Activated naive CD4-positive, alpha-beta T cell treated with anti-CD3 and anti-CD28 coated beads for 36 hours (primary cell): ENCODE data around the gene HOXD4. TPM values are rescaled to one million over a fixed set of nuclear protein-coding genes. Genes with fewer than 3 reads are reported as not detected.
A peak's percentile ranks its signal among the peaks of the same experiment; 100 is the strongest.

Experiments
- CTCF ChIA-PET: fragments of 350-600 bp; sonication (Branson Sonifier 250); formaldehyde crosslinking; loops from one replicate; lab custom pipeline; 2021; ENCODE audit warnings: antibody characterized with exemption; lab: Charles Lee
- DNase-seq: peaks from one replicate; pipeline ENCODE4 v3.0.0-alpha.2; 2020
- H3K27ac Mint-ChIP-seq: one replicate; pipeline ENCODE4 v1.8.0; 2021; ENCODE audit warnings: mild to moderate bottlenecking, mixed read lengths
- H3K27me3 Mint-ChIP-seq: one replicate; pipeline ENCODE4 v1.8.0; 2021; ENCODE audit warnings: low read depth, mixed read lengths
- H3K36me3 Mint-ChIP-seq: one replicate; pipeline ENCODE4 v1.8.0; 2021; ENCODE audit warnings: low read depth, mixed read lengths
- H3K4me1 Mint-ChIP-seq: one replicate; pipeline ENCODE4 v1.8.0; 2021; ENCODE audit warnings: low read depth, mixed read lengths
- H3K4me3 Mint-ChIP-seq: one replicate; pipeline ENCODE4 v1.8.0; 2021; ENCODE audit warnings: mild to moderate bottlenecking, moderate library complexity, mixed read lengths
- H3K9me3 Mint-ChIP-seq: one replicate; pipeline ENCODE4 v1.8.0; 2021; ENCODE audit warnings: mixed read lengths
- intact Hi-C: fragments of 100-400 bp; cut with micrococcal nuclease; formaldehyde crosslinking; loops from one replicate; pipeline ENCODE4 v1.15.1; 2023
- total RNA-seq, 2 experiments: library from RNA; stranded (reverse); gene quantifications; one replicate each; pipeline ENCODE4 v1.2.3, GENCODE V29; 2021

The HOXD4 gene
- total RNA-seq, 2 experiments from 2014 or later: not detected

DNA sequence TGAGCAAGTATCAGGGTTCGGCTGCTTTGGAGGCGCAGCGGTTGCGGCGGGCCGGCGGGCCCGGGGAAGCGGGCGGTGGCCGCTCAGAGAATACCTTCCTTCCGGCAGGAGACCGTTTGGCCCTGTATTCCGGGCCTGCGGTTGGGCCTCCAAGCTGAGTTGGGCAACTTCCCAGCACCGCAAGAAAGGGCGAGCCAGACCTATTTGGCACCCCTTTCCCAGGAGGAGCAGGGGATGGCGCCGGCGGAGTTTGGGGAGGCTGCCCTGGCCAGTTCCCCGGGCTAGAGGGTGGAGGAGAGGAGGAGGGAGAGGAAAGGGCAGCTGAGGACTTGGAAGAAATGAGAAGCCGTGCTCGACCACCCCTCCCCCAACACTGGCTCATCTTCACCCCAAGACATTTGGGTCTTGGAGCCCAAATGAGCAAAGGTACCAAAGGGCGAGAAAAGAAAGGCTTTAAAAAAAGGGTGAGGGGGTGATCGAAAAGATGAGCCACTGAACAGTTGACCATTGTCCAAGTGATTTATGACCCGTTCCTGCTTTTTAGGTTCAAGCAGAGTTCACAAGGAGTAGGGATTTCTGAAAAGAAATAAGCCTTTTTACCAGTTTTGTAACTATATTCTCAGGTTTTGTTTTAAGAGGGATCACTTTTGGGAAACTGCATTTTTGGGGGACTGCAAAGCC lies 14.2 kb downstream of the HOXD4 start:
- H3K27ac Mint-ChIP-seq: no peak overlapping the region
- intact Hi-C loops: loop anchor here (2.0 kb wide), 1 partner anchor 83 kb away; the partner anchor contains the start of gene EVX2
- CTCF ChIA-PET: interaction anchor here (1.2 kb wide), 1 partner anchor 55 kb away, joined by 3 read pairs; no protein-coding TSS in a partner anchor

DNA sequence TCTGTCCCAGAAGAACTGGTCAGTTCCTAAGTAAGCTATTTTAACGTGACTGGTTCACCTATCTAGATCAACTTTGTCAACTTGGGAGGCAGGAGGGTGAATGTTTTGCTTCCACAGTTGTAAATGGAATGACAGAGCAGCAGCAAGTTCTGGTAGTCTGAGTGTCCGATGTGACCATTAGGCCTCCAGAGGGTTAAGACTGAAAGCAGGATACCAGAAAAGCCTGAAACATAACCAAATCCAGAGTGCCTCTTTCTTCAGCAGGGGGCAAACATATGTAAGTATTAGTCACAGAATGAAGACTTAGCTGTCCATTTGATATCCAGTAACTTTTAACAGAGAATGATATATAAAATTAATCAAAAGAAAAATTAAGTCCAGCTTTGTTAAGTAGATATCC lies 14.9 kb downstream of the HOXD4 start:
- no peak overlapping the region for H3K4me3 Mint-ChIP-seq
- CTCF ChIA-PET: no interaction called here
- no peak overlapping the region for H3K27ac Mint-ChIP-seq
- peaks cover 73% of the 10 kb centered on the region for H3K27me3 Mint-ChIP-seq
- peaks cover 8% of the 10 kb centered on the region for H3K4me1 Mint-ChIP-seq
- H3K36me3 Mint-ChIP-seq: peaks cover 1% of the 10 kb centered on the region
- H3K9me3 Mint-ChIP-seq: no peaks in the 10 kb centered on the region
- no peak for DNase-seq
- intact Hi-C loops: no loop called here

More for the DNA sequence above, 14.2 kb downstream of the HOXD4 start:
- Mint-ChIP-seq H3K4me1 (peaks cover 10% of the 10 kb centered on the region), H3K27me3 (peaks cover 75% of the 10 kb centered on the region), H3K36me3 (peaks cover 1% of the 10 kb centered on the region), H3K4me3 (no peak overlapping the region), H3K9me3 (no peaks in the 10 kb centered on the region)
- no peak for DNase-seq

DNA sequence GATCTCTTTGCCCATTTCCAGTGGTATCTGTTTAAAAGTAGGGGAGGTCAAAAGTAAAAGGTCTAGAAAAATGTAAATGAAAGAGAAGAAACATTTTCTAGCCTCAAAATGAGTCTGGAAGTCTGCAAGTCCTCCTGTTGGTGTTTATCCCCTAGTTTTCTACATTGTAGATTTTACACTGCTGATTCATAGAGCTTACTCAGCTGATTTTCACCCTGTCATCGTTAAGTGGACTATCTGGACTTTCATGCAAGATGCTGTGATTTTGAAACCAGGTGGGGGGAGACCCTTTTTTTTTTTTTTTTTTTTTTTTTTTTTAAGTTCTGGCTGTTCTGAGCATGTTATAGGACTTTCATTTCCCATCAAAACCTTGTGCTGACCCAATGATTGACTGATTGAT lies 16.0 kb downstream of the HOXD4 start:
- CTCF ChIA-PET: no interaction called here
- H3K36me3 Mint-ChIP-seq: peaks cover 2% of the 10 kb centered on the region
- intact Hi-C loops: no loop called here
- peaks cover 11% of the 10 kb centered on the region for H3K4me1 Mint-ChIP-seq
- H3K9me3 Mint-ChIP-seq: no peaks in the 10 kb centered on the region
- peaks cover 72% of the 10 kb centered on the region for H3K27me3 Mint-ChIP-seq
- no peak overlapping the region for H3K27ac Mint-ChIP-seq
- no peak for DNase-seq
- H3K4me3 Mint-ChIP-seq: no peak overlapping the region

DNA sequence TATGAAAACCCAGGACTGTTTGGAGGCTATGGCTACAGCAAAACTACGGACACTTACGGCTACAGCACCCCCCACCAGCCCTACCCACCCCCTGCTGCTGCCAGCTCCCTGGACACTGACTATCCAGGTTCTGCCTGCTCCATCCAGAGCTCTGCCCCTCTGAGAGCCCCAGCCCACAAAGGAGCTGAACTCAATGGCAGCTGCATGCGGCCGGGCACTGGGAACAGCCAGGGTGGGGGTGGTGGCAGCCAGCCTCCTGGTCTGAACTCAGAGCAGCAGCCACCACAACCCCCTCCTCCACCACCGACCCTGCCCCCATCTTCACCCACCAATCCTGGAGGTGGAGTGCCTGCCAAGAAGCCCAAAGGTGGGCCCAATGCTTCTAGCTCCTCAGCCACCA lies 17.8 kb downstream of the HOXD4 start:
- no peak for DNase-seq
- H3K27ac Mint-ChIP-seq: no peak overlapping the region
- no peaks in the 10 kb centered on the region for H3K9me3 Mint-ChIP-seq
- peaks cover 71% of the 10 kb centered on the region for H3K27me3 Mint-ChIP-seq
- peaks cover 19% of the 10 kb centered on the region for H3K4me1 Mint-ChIP-seq
- no peak overlapping the region for H3K4me3 Mint-ChIP-seq
- H3K36me3 Mint-ChIP-seq: peaks cover 2% of the 10 kb centered on the region
- CTCF ChIA-PET: interaction anchor here (1.0 kb wide), 1 partner anchor 43 kb away, joined by 3 read pairs; no protein-coding TSS in a partner anchor
- intact Hi-C loops: no loop called here

DNA sequence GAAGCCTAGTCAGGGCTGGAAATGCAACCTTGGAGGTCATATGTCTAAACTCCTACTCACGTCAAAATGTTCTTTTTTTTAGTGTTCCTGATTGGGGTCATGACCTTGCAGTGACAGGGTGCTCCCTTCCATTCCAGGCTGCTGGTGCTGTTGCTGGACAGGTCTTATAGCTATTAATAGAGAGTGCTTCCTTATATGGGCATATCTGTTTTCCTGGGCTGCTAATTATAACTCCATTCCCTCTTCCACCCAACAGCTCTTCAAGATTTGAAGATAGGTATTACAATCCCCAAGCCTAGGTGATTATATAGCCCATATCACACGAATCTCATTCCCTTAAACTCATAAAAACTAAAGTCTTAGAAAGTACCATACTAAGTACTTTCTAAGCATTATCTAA lies 18.4 kb downstream of the HOXD4 start:
- Mint-ChIP-seq H3K9me3 (no peaks in the 10 kb centered on the region), H3K27ac (no peak overlapping the region), H3K36me3 (peaks cover 1% of the 10 kb centered on the region), H3K4me3 (no peak overlapping the region), H3K27me3 (peaks cover 70% of the 10 kb centered on the region), H3K4me1 (peaks cover 21% of the 10 kb centered on the region)
- no peak for DNase-seq
- CTCF ChIA-PET: no interaction called here
- intact Hi-C loops: loop anchor here (5.0 kb wide), 2 partner anchors 37 to 1837 kb away; partner anchors contain the start of gene SP9

DNA sequence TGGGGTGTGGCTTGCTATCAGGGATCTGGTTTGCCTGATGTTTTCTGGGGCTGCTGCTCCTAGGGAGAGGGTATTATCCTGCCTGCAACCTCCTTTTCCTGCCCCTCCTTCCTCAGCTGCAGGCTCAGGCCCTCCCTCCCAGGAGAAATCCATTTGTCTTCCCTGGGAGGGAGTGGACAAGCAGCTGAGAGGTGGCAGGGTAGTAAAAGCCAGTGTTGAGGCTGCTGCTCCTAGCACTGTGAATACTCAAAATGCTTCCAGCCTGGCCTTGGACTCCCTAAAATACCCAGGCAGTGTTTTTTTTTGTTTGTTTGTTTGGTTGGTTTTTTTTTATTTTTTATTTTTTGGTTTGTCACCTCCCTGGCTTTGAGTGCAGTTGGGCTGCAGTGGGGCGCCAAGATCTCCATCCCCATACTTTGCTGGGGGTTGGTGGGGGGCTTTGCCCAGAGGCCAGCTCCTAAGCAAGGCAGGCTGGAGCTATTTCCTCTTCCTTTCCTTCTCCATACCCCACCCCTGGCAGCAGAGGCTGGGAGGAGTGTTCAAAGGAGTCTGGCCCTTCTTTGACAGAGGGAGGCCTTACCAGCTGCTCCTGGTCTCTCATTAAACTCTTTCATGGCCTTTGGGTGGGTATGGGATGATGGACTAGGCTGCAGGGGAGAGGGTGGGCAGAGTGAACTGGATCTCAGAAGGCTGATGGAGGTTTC lies 19.4 kb downstream of the HOXD4 start:
- H3K27ac Mint-ChIP-seq: no peak overlapping the region
- DNase-seq: no peak
- H3K4me1 Mint-ChIP-seq: peaks cover 26% of the 10 kb centered on the region
- CTCF ChIA-PET: no interaction called here
- intact Hi-C loops: loop anchor here (5.0 kb wide), 2 partner anchors 38 to 1838 kb away; partner anchors contain the start of gene SP9
- H3K9me3 Mint-ChIP-seq: no peaks in the 10 kb centered on the region
- peaks cover 72% of the 10 kb centered on the region for H3K27me3 Mint-ChIP-seq
- H3K4me3 Mint-ChIP-seq: no peak overlapping the region
- peaks cover 1% of the 10 kb centered on the region for H3K36me3 Mint-ChIP-seq

DNA sequence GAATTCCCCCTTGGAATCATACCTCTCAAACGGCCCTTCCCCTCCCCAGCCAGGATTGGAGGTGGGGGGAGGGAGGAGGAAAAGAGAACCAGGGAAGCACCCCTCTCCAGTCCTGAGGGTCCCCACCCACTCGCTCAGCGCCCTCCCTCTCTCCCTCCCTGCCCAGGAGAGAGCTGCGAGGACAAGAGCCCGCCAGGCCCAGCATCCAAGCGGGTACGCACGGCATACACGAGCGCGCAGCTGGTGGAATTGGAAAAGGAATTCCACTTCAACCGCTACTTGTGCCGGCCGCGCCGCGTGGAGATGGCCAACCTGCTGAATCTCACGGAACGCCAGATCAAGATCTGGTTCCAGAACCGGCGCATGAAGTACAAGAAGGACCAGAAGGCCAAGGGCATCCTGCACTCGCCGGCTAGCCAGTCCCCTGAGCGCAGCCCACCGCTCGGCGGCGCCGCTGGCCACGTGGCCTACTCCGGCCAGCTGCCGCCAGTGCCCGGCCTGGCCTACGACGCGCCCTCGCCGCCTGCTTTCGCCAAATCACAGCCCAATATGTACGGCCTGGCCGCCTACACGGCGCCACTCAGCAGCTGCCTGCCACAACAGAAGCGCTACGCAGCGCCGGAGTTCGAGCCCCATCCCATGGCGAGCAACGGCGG lies 20.1 kb downstream of the HOXD4 start:
- no peak overlapping the region for H3K4me3 Mint-ChIP-seq

DNA sequence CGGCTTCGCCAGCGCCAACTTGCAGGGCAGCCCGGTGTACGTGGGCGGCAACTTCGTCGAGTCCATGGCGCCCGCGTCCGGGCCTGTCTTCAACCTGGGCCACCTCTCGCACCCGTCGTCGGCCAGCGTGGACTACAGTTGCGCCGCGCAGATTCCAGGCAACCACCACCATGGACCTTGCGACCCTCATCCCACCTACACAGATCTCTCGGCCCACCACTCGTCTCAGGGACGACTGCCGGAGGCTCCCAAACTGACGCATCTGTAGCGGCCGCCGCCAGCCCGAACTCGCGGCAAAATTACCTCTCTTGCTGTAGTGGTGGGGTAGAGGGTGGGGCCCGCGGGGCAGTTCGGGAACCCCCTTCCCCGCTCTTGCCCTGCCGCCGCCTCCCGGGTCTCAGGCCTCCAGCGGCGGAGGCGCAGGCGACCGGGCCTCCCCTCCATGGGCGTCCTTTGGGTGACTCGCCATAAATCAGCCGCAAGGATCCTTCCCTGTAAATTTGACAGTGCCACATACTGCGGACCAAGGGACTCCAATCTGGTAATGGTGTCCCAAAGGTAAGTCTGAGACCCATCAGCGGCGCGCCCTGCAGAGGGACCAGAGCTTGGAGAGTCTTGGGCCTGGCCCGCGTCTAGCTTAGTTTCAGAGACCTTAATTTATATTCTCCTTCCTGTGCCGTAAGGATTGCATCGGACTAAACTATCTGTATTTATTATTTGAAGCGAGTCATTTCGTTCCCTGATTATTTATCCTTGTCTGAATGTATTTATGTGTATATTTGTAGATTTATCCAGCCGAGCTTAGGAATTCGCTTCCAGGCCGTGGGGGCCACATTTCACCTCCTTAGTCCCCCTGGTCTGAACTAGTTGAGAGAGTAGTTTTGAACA lies 20.9 kb downstream of the HOXD4 start:
- no peak for DNase-seq
- intact Hi-C loops: loop anchor here (2.0 to 5.0 kb wide), 3 partner anchors 17 to 1840 kb away; partner anchors contain the start of genes HOXD1 and SP9
- Mint-ChIP-seq H3K4me1 (peaks cover 24% of the 10 kb centered on the region), H3K27ac (no peak overlapping the region), H3K27me3 (peaks cover 72% of the 10 kb centered on the region), H3K4me3 (peak overlapping the region; percentile 24), H3K9me3 (no peaks in the 10 kb centered on the region), H3K36me3 (peaks cover 1% of the 10 kb centered on the region)
- CTCF ChIA-PET: interaction anchor here (0.8 kb wide), 1 partner anchor 10 kb away, joined by 3 read pairs; no protein-coding TSS in a partner anchor

More for the DNA sequence above, 20.1 kb downstream of the HOXD4 start:
- CTCF ChIA-PET: no interaction called here
- Mint-ChIP-seq H3K27me3 (peaks cover 73% of the 10 kb centered on the region), H3K36me3 (peaks cover 1% of the 10 kb centered on the region), H3K27ac (no peak overlapping the region), H3K4me1 (peaks cover 24% of the 10 kb centered on the region), H3K9me3 (no peaks in the 10 kb centered on the region)
- DNase-seq: no peak
- intact Hi-C loops: loop anchor here (2.0 to 5.0 kb wide), 3 partner anchors 17 to 1839 kb away; partner anchors contain the start of genes HOXD1 and SP9

DNA sequence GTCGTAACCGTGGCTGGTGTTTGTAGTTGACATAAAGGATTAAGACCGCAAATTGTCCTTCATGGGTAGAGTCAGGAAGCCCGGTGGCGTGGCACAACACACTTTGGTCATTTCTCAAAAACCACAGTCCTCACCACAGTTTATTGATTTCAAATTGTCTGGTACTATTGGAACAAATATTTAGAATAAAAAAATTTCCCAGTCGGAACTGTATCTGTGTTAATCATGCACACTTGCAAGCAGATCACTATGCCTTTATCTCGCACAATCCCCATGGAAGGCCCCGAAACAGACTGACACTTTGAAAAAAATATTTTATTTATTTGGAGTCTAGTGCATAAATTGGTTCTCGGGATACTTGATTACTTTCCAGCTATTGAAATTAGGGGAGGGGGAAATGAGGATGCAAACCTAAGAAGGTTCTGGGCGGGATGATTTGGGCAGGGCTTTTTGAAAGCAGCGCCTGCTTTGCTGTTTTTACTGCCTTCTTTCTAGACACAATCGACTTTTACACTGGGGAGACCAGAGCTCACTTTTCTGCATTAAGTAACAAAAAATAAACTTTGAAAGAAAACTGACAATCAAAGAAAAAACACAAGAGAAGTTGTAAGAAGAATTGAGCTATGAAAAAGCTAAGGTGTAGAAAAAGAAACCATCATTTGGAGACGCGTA lies 21.7 kb downstream of the HOXD4 start:
- Mint-ChIP-seq H3K27me3 (peaks cover 72% of the 10 kb centered on the region), H3K4me3 (no peak overlapping the region), H3K9me3 (no peaks in the 10 kb centered on the region), H3K27ac (no peak overlapping the region), H3K36me3 (peaks cover 1% of the 10 kb centered on the region), H3K4me1 (peaks cover 24% of the 10 kb centered on the region)
- DNase-seq: no peak
- intact Hi-C loops: loop anchor here (2.0 to 5.0 kb wide), 3 partner anchors 16 to 1841 kb away; partner anchors contain the start of genes HOXD1 and SP9
- CTCF ChIA-PET: interaction anchor here (0.8 to 0.9 kb wide), 2 partner anchors 11 to 282 kb away, joined by 3 to 4 read pairs; no protein-coding TSS in a partner anchor

DNA sequence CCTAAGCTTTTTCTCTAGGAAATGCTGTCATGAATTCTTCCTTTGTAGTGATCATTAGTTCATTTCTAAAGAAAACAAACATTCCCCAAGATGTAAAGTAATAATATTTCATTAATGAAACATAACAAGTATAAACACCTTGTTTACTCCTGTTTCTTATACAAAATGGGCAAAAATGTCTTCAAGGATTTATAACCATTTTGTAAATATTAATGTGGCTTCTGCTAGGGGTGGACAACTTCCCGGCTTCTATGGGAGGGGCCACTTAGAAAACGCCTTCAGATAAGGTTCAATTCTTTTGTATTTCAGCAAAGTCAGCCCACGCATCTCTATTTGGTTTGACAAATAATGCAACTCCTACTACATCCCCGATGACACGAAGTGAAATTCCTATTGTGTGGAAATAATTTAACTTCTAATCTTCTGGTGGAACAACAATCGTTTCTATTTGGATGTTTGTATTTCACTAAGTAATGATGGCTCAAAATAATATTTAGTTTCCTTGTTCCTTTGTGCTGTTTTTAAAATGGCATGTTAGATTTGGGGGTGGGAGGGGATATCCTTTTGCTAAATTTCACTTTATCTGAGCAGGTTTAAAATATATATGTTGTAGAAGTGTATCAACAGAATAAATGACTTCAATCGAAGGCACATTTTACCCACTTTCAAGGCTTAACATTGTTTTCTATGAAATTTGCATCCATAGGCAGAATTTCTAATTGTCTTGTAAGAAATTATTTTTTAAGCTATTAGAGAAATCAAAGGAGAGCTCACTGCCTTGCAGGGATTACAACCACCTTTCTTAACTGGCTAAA lies 22.4 kb downstream of the HOXD4 start:
- intact Hi-C loops: loop anchor here (2.0 to 5.0 kb wide), 3 partner anchors 15 to 1841 kb away; partner anchors contain the start of genes HOXD1 and SP9
- CTCF ChIA-PET: interaction anchor here (0.9 to 2.5 kb wide), 2 partner anchors 34 to 281 kb away, joined by 4 to 5 read pairs; no protein-coding TSS in a partner anchor
- Mint-ChIP-seq H3K27me3 (peaks cover 74% of the 10 kb centered on the region), H3K27ac (no peak overlapping the region), H3K4me1 (peaks cover 24% of the 10 kb centered on the region), H3K36me3 (peaks cover 1% of the 10 kb centered on the region), H3K4me3 (no peak overlapping the region), H3K9me3 (no peaks in the 10 kb centered on the region)
- no peak for DNase-seq
